DND-41 (cell line): ENCODE results near the gene NCAPD2.

Experiments
- ATAC-seq: fragments of 200-7000 bp; cut with Tn5 transposase; 3 replicates; pipeline ENCODE4 v1.9.1; 2021; ENCODE audit warnings: low read depth; ENCODE audit not compliant: insufficient read depth
- DNase-seq: peaks from one replicate; pipeline ENCODE4 v3.0.0-alpha.2; 2020
- H2AFZ ChIP-seq: 2 replicates; pipeline ENCODE4 v1.6.0; 2012; ENCODE audit warnings: low read depth, low read length
- H3K27ac ChIP-seq: 2 replicates; pipeline ENCODE4 v1.5.1; 2012; ENCODE audit warnings: low read length, inconsistent platforms
- H3K27me3 ChIP-seq: fragments of 200-600 bp; sonication (generic); 2 replicates; pipeline ENCODE4 v1.6.0; 2012; ENCODE audit warnings: low read length, mild to moderate bottlenecking, inconsistent platforms; ENCODE audit not compliant: insufficient read depth, poor library complexity
- H3K36me3 ChIP-seq: 2 replicates; pipeline ENCODE4 v1.5.1; 2012; ENCODE audit warnings: low read length, inconsistent platforms; ENCODE audit not compliant: insufficient read depth
- H3K4me1 ChIP-seq: 2 replicates; pipeline ENCODE4 v1.5.1; 2012; ENCODE audit warnings: mild to moderate bottlenecking, low read length; ENCODE audit not compliant: insufficient read depth
- H3K4me2 ChIP-seq: 2 replicates; pipeline ENCODE4 v1.6.0; 2012; ENCODE audit warnings: mild to moderate bottlenecking, moderate library complexity, low read length, inconsistent platforms; ENCODE audit not compliant: insufficient read depth
- H3K4me3 ChIP-seq, 2 experiments: fragments of 200-600 bp in 1 of 2; shearing (Covaris generic) in 1 of 2; 2 replicates each; pipeline ENCODE4 v1.5.1; 2012 to 2016; ENCODE audit warnings: inconsistent platforms in 2 of 2, low read length in 2 of 2, mild to moderate bottlenecking in 2 of 2, low read depth in 1 of 2, moderate library complexity in 1 of 2
- H3K79me2 ChIP-seq: 2 replicates; pipeline ENCODE4 v1.6.0; 2012; ENCODE audit warnings: low read length, inconsistent platforms; ENCODE audit not compliant: insufficient read depth
- H3K9ac ChIP-seq: 2 replicates; pipeline ENCODE4 v1.6.0; 2012; ENCODE audit warnings: low read depth, mild to moderate bottlenecking, inconsistent platforms, low read length, moderate library complexity
- H3K9me3 ChIP-seq: 2 replicates; pipeline ENCODE4 v1.5.1; 2012; ENCODE audit warnings: low read length, moderate library complexity, mild to moderate bottlenecking, inconsistent platforms; ENCODE audit not compliant: insufficient read depth, severe bottlenecking
- H4K20me1 ChIP-seq: 2 replicates; pipeline ENCODE4 v1.6.0; 2012; ENCODE audit warnings: low read length; ENCODE audit not compliant: insufficient read depth
- CTCF ChIP-seq: IDR thresholded peaks from 2 replicates; pipeline ENCODE4 v1.5.1; 2012; ENCODE audit warnings: borderline replicate concordance, low read length, moderate library complexity, mild to moderate bottlenecking; ENCODE audit not compliant: poor library complexity, severe bottlenecking; ENCODE audit errors: extremely low read depth
- EZH2 ChIP-seq: IDR thresholded peaks from 3 replicates; pipeline ENCODE4 v1.6.1; 2012; ENCODE audit warnings: borderline replicate concordance, low read depth, mild to moderate bottlenecking, moderate library complexity, low read length, inconsistent platforms; ENCODE audit not compliant: severe bottlenecking

The NCAPD2 gene

GRCh38 chr12:6532051-6532926 is 38.4 kb downstream of the NCAPD2 start:
- Histone ChIP-seq H3K9ac (peak overlapping the region; percentile 98), H4K20me1 (peaks cover 27% of the 10 kb centered on the region), H3K4me1 (peaks cover 55% of the 10 kb centered on the region), H3K27me3 (no peaks in the 10 kb centered on the region), H3K79me2 (peaks cover 55% of the 10 kb centered on the region), H2AFZ (peak overlapping the region; percentile 29; the same call in 1 of the 2 replicates), H3K36me3 (peaks cover 76% of the 10 kb centered on the region), H3K27ac (peak overlapping the region; percentile 99), H3K4me2 (peak overlapping the region; percentile 94), H3K9me3 (no peaks in the 10 kb centered on the region), H3K4me3 (peak overlapping the region; percentile 51 to 92)
- DNase-seq (peak; percentile 86), ATAC-seq (peak; percentile 49)
- no peak for TF ChIP-seq EZH2
- TF ChIP-seq CTCF: no peak

GRCh38 chr12:6532927-6533652 is 39.2 kb downstream of the NCAPD2 start:
- peak; percentile 73 for DNase-seq
- Histone ChIP-seq H3K4me3 (peak overlapping the region; percentile 51 to 92), H3K27me3 (no peaks in the 10 kb centered on the region), H3K27ac (peak overlapping the region; percentile 99), H2AFZ (peak overlapping the region; percentile 84), H3K9ac (peak overlapping the region; percentile 98), H3K9me3 (no peaks in the 10 kb centered on the region), H3K36me3 (peaks cover 76% of the 10 kb centered on the region), H3K4me1 (peaks cover 61% of the 10 kb centered on the region), H3K4me2 (peak overlapping the region; percentile 94), H3K79me2 (peaks cover 60% of the 10 kb centered on the region), H4K20me1 (peaks cover 34% of the 10 kb centered on the region)
- TF ChIP-seq CTCF: no peak
- no peak for TF ChIP-seq EZH2
- ATAC-seq: peak; percentile 29

- DNase-seq (no peak), ATAC-seq (no peak; the same call in 2 of the 3 replicates)
- no peaks in the 10 kb centered on the region for H3K27me3 ChIP-seq
- H3K27ac ChIP-seq: peak overlapping the region; percentile 99
- peak overlapping the region; percentile 94 for H3K4me2 ChIP-seq
- H2AFZ ChIP-seq: peak overlapping the region; percentile 84
- peaks cover 60% of the 10 kb centered on the region for H3K79me2 ChIP-seq
- H3K9ac ChIP-seq: peak overlapping the region; percentile 98
- H3K9me3 ChIP-seq: no peaks in the 10 kb centered on the region
- H4K20me1 ChIP-seq: peaks cover 39% of the 10 kb centered on the region
- TF ChIP-seq EZH2 (no peak), CTCF (no peak)
- peaks cover 76% of the 10 kb centered on the region for H3K36me3 ChIP-seq
- peak overlapping the region; percentile 51 to 92; a peak in 3 of 4 replicates for H3K4me3 ChIP-seq
- peaks cover 66% of the 10 kb centered on the region for H3K4me1 ChIP-seq
These were observed 39.7 kb downstream of the NCAPD2 start for GRCh38 chr12:6533653-6533922.
